HUES64 (cell line): ENCODE results near the gene CA10.

Source experiments
- H3K27ac ChIP-seq: 2 replicates; pipeline ENCODE4 v1.7.0; 2013; ENCODE audit warnings: low read depth, low read length, inconsistent platforms
- H3K27me3 ChIP-seq: 2 replicates; pipeline ENCODE4 v1.6.1; 2013; ENCODE audit warnings: mild to moderate bottlenecking, low read length; ENCODE audit not compliant: insufficient read depth
- H3K36me3 ChIP-seq: 2 replicates; pipeline ENCODE4 v1.6.1; 2013; ENCODE audit warnings: mild to moderate bottlenecking, low read length; ENCODE audit not compliant: insufficient read depth
- H3K4me1 ChIP-seq: 2 replicates; pipeline ENCODE4 v1.6.1; 2013; ENCODE audit warnings: mild to moderate bottlenecking, low read length, moderate library complexity; ENCODE audit not compliant: insufficient read depth
- H3K4me3 ChIP-seq: 2 replicates; pipeline ENCODE4 v1.5.1; 2013; ENCODE audit warnings: mild to moderate bottlenecking, low read length, moderate library complexity
- H3K9ac ChIP-seq: 2 replicates; pipeline ENCODE4 v1.6.1; 2013; ENCODE audit warnings: mild to moderate bottlenecking, low read depth, low read length
- H3K9me3 ChIP-seq: 2 replicates; pipeline ENCODE4 v1.6.1; 2013; ENCODE audit warnings: low read depth, low read length; ENCODE audit not compliant: insufficient read depth
- WGBS: fragments of 150-250, 120-280 bp; methylation state at CpG from one replicate; pipeline ENCODE4 v1.1.7; 2013; ENCODE audit warnings: missing lambda C conversion rate; 5-methylcytosine and 5-hydroxymethylcytosine counted together

CA10 gene

GRCh38 chr17:51742571-51742970 is 415.9 kb downstream of the CA10 start:
- Histone ChIP-seq H3K4me3 (no peak overlapping the region), H3K27me3 (no peaks in the 10 kb centered on the region), H3K9ac (no peak overlapping the region), H3K27ac (no peak overlapping the region), H3K4me1 (peaks cover 34% of the 10 kb centered on the region), H3K9me3 (no peaks in the 10 kb centered on the region), H3K36me3 (no peaks in the 10 kb centered on the region)

- H3K4me1 ChIP-seq: peaks cover 34% of the 10 kb centered on the region
- no peaks in the 10 kb centered on the region for H3K27me3 ChIP-seq
- no peaks in the 10 kb centered on the region for H3K9me3 ChIP-seq
- H3K27ac ChIP-seq: no peak overlapping the region
- H3K36me3 ChIP-seq: no peaks in the 10 kb centered on the region
- H3K9ac ChIP-seq: no peak overlapping the region
- H3K4me3 ChIP-seq: no peak overlapping the region
These were observed 417.1 kb downstream of the CA10 start for GRCh38 chr17:51741458-51741857.

- H3K27ac ChIP-seq: no peak overlapping the region
- H3K27me3 ChIP-seq: no peaks in the 10 kb centered on the region
- no peak overlapping the region for H3K9ac ChIP-seq
- H3K4me1 ChIP-seq: peaks cover 30% of the 10 kb centered on the region
- no peaks in the 10 kb centered on the region for H3K9me3 ChIP-seq
- 87% methylated on average over 5 of the region's 5 CpGs for WGBS
- H3K36me3 ChIP-seq: no peaks in the 10 kb centered on the region
- H3K4me3 ChIP-seq: no peak overlapping the region
These were observed 418.0 kb downstream of the CA10 start for GRCh38 chr17:51740531-51740930.

GRCh38 chr17:51739245-51739886 is 419.1 kb downstream of the CA10 start:
- H3K36me3 ChIP-seq: no peaks in the 10 kb centered on the region
- peaks cover 3% of the 10 kb centered on the region; the same call in 1 of the 2 replicates for H3K9me3 ChIP-seq
- H3K27ac ChIP-seq: peak overlapping the region; percentile 43; the same call in 1 of the 2 replicates
- WGBS: 81% methylated on average over 5 of the region's 6 CpGs
- H3K4me1 ChIP-seq: peaks cover 20% of the 10 kb centered on the region
- H3K4me3 ChIP-seq: no peak overlapping the region
- H3K9ac ChIP-seq: no peak overlapping the region
- no peaks in the 10 kb centered on the region for H3K27me3 ChIP-seq

GRCh38 chr17:51736356-51736755 is 422.2 kb downstream of the CA10 start:
- H3K4me3 ChIP-seq: no peak overlapping the region

GRCh38 chr17:51734976-51735375 is 423.5 kb downstream of the CA10 start:
- 91% methylated on average over 2 of the region's 2 CpGs for WGBS
- Histone ChIP-seq H3K27me3 (no peaks in the 10 kb centered on the region), H3K9ac (no peak overlapping the region), H3K36me3 (no peaks in the 10 kb centered on the region), H3K27ac (no peak overlapping the region), H3K4me3 (no peak overlapping the region), H3K4me1 (peaks cover 25% of the 10 kb centered on the region), H3K9me3 (peaks cover 3% of the 10 kb centered on the region; the same call in 1 of the 2 replicates)

More at GRCh38 chr17:51736356-51736755, 422.2 kb downstream of the CA10 start:
- Histone ChIP-seq H3K27ac (no peak overlapping the region), H3K36me3 (no peaks in the 10 kb centered on the region), H3K27me3 (no peaks in the 10 kb centered on the region), H3K9ac (no peak overlapping the region), H3K4me1 (peaks cover 25% of the 10 kb centered on the region), H3K9me3 (peaks cover 3% of the 10 kb centered on the region; the same call in 1 of the 2 replicates)
- 91% methylated on average over 2 of the region's 2 CpGs for WGBS

- no peak overlapping the region for H3K9ac ChIP-seq
- peaks cover 3% of the 10 kb centered on the region; the same call in 1 of the 2 replicates for H3K9me3 ChIP-seq
- peaks cover 21% of the 10 kb centered on the region for H3K4me1 ChIP-seq
- no peaks in the 10 kb centered on the region for H3K27me3 ChIP-seq
- WGBS: 91% methylated on average over 4 of the region's 4 CpGs
- no peak overlapping the region for H3K4me3 ChIP-seq
- H3K27ac ChIP-seq: no peak overlapping the region
- H3K36me3 ChIP-seq: no peaks in the 10 kb centered on the region
These were observed 424.1 kb downstream of the CA10 start for GRCh38 chr17:51734462-51734861.

GRCh38 chr17:51733166-51733565 is 425.3 kb downstream of the CA10 start:
- WGBS: 79% methylated on average over 6 of the region's 6 CpGs
- Histone ChIP-seq H3K9ac (no peak overlapping the region), H3K27me3 (no peaks in the 10 kb centered on the region), H3K9me3 (peaks cover 3% of the 10 kb centered on the region; the same call in 1 of the 2 replicates), H3K4me3 (no peak overlapping the region), H3K4me1 (peaks cover 12% of the 10 kb centered on the region; the same call in 1 of the 2 replicates), H3K36me3 (no peaks in the 10 kb centered on the region), H3K27ac (no peak overlapping the region)

GRCh38 chr17:51731941-51732722 is 426.4 kb downstream of the CA10 start:
- Histone ChIP-seq H3K27ac (no peak overlapping the region), H3K4me1 (peaks cover 12% of the 10 kb centered on the region; the same call in 1 of the 2 replicates), H3K9me3 (peaks cover 3% of the 10 kb centered on the region; the same call in 1 of the 2 replicates), H3K27me3 (no peaks in the 10 kb centered on the region), H3K9ac (no peak overlapping the region), H3K4me3 (no peak overlapping the region), H3K36me3 (no peaks in the 10 kb centered on the region)
- 65% methylated on average over 6 of the region's 6 CpGs for whole genome bisulfite sequencing

- H3K27ac ChIP-seq: no peak overlapping the region
- H3K4me1 ChIP-seq: peaks cover 12% of the 10 kb centered on the region; the same call in 1 of the 2 replicates
- no peaks in the 10 kb centered on the region for H3K27me3 ChIP-seq
- no peaks in the 10 kb centered on the region for H3K36me3 ChIP-seq
- H3K9me3 ChIP-seq: peaks cover 3% of the 10 kb centered on the region; the same call in 1 of the 2 replicates
- H3K9ac ChIP-seq: no peak overlapping the region
- 95% methylated on average over 4 of the region's 4 CpGs for WGBS
- no peak overlapping the region for H3K4me3 ChIP-seq
These were observed 428.0 kb downstream of the CA10 start for GRCh38 chr17:51730303-51731050.

GRCh38 chr17:51725185-51725584 is 433.3 kb downstream of the CA10 start:
- WGBS: 95% methylated on average over 3 of the region's 3 CpGs
- Histone ChIP-seq H3K9me3 (no peaks in the 10 kb centered on the region), H3K4me3 (no peak overlapping the region), H3K36me3 (no peaks in the 10 kb centered on the region), H3K9ac (no peak overlapping the region), H3K27ac (no peak overlapping the region), H3K4me1 (no peaks in the 10 kb centered on the region), H3K27me3 (no peaks in the 10 kb centered on the region)
